HG03520 (cell line): ENCODE measurements around the gene MMP25.

Experiments used
- ATAC-seq: cut with Tn5 transposase; IDR thresholded peaks from one replicate; pipeline ENCODE4 v1.9.1; 2021; ENCODE audit warnings: mild to moderate bottlenecking, moderate library complexity; ENCODE audit not compliant: unreplicated experiment

Gene MMP25

GRCh38 chr16:3045758-3046640, at the start of gene MMP25:
MMP25 (plus strand) TSS chr16:3046561; CDS start chr16:3046918, 357 bp downstream.
- ATAC-seq, result no peak

GRCh38 chr16:2999929-3000328, 46.4 kb upstream of the MMP25 start:
- ATAC-seq, result no peak

- no peak for ATAC-seq
Observed at GRCh38 chr16:3000540-3000939, 45.8 kb upstream of the MMP25 start.

- no peak for ATAC-seq
Observed at GRCh38 chr16:3001316-3001715, 45.0 kb upstream of the MMP25 start.

GRCh38 chr16:3003582-3004270, 42.6 kb upstream of the MMP25 start:
- ATAC-seq, result peak; percentile 95

- ATAC-seq, result peak; percentile 13
Observed at GRCh38 chr16:3004319-3004718, 42.0 kb upstream of the MMP25 start.

- no peak for ATAC-seq
Observed at GRCh38 chr16:3004781-3005284, 41.5 kb upstream of the MMP25 start.

GRCh38 chr16:3007059-3007956, 39.1 kb upstream of the MMP25 start:
- no peak for ATAC-seq

- ATAC-seq, result no peak
Observed at GRCh38 chr16:3007957-3008689, 38.2 kb upstream of the MMP25 start.

GRCh38 chr16:3008690-3009037, 37.7 kb upstream of the MMP25 start:
- ATAC-seq, result no peak

GRCh38 chr16:3009568-3010390, 36.6 kb upstream of the MMP25 start:
- no peak for ATAC-seq

- ATAC-seq, result no peak
Observed at GRCh38 chr16:3010510-3010909, 35.9 kb upstream of the MMP25 start.

- no peak for ATAC-seq
Observed at GRCh38 chr16:3012246-3012645, 34.1 kb upstream of the MMP25 start.

GRCh38 chr16:3012828-3013420, 33.4 kb upstream of the MMP25 start, which contains the start of gene CLDN9:
CLDN9 (plus strand) TSS chr16:3012923; CDS start chr16:3013363, 440 bp downstream.
- no peak for ATAC-seq

GRCh38 chr16:3013491-3013951, 32.8 kb upstream of the MMP25 start:
- no peak for ATAC-seq

GRCh38 chr16:3013998-3014690, 32.2 kb upstream of the MMP25 start:
- ATAC-seq, result no peak

- no peak for ATAC-seq
Observed at GRCh38 chr16:3014971-3015370, 31.4 kb upstream of the MMP25 start.

GRCh38 chr16:3015865-3016521, 30.4 kb upstream of the MMP25 start:
- ATAC-seq, result no peak
